CD4-positive, alpha-beta memory T cell (primary cell): ENCODE results near the gene GANC. TPM values are rescaled to one million over a fixed set of nuclear protein-coding genes. Genes with fewer than 3 reads are reported as not detected.

Experiments
- CTCF ChIA-PET: fragments of 350-600 bp; sonication (Branson Sonifier 250); formaldehyde crosslinking; loops from one replicate; lab custom pipeline; 2021; ENCODE audit warnings: inconsistent platforms; ENCODE audit not compliant: partially characterized antibody; lab: Charles Lee
- POLR2A ChIA-PET: fragments of 350-600 bp; sonication (Branson Sonifier 250); formaldehyde crosslinking; loops from one replicate; lab custom pipeline; 2021; ENCODE audit not compliant: partially characterized antibody; lab: Charles Lee
- DNase-seq, 5 donors: peaks; one replicate each; pipeline versions ENCODE4 v3.0.0 to v3.0.0-alpha.2; 2020 to 2022; ENCODE audit warnings: mixed read lengths in 1 of 5
- H3K27ac ChIP-seq: one replicate; pipeline ENCODE4 v1.7.0; 2013; ENCODE audit warnings: low read depth, low read length
- H3K27me3 ChIP-seq: 2 replicates; pipeline ENCODE4 v1.7.0; 2013; ENCODE audit warnings: mild to moderate bottlenecking, low read length, moderate library complexity; ENCODE audit not compliant: insufficient read depth
- H3K36me3 ChIP-seq: 2 replicates; pipeline ENCODE4 v1.7.0; 2013; ENCODE audit warnings: mild to moderate bottlenecking, low read length, moderate library complexity; ENCODE audit not compliant: insufficient read depth
- H3K4me1 ChIP-seq: 2 replicates; pipeline ENCODE4 v1.7.0; 2013; ENCODE audit warnings: mild to moderate bottlenecking, low read length, moderate library complexity; ENCODE audit not compliant: insufficient read depth
- H3K4me3 ChIP-seq, 2 donors: one replicate each; pipeline ENCODE4 v1.7.0; 2013; ENCODE audit warnings: low read length in 2 of 2, mild to moderate bottlenecking in 1 of 2
- H3K9me3 ChIP-seq, 2 donors: one replicate each; pipeline ENCODE4 v1.7.0; 2013; ENCODE audit warnings: low read length in 2 of 2, control low read depth in 1 of 2; ENCODE audit not compliant: control insufficient read depth in 1 of 2
- H3K27ac Mint-ChIP-seq, 7 donors: one replicate each; pipeline ENCODE4 v1.8.0; 2020 to 2021; ENCODE audit warnings: mixed read lengths in 7 of 7, mild to moderate bottlenecking in 6 of 7, inconsistent platforms in 3 of 7, moderate library complexity in 3 of 7
- H3K27me3 Mint-ChIP-seq, 2 donors: one replicate each; pipeline ENCODE4 v1.8.0; 2020 to 2021; ENCODE audit warnings: mixed read lengths in 2 of 2
- H3K36me3 Mint-ChIP-seq, 2 donors: one replicate each; pipeline ENCODE4 v1.8.0; 2020 to 2021; ENCODE audit warnings: mixed read lengths in 2 of 2, inconsistent platforms in 1 of 2, mild to moderate bottlenecking in 1 of 2
- H3K4me1 Mint-ChIP-seq, 4 donors: one replicate each; pipeline ENCODE4 v1.8.0; 2020 to 2021; ENCODE audit warnings: mixed read lengths in 4 of 4, mild to moderate bottlenecking in 1 of 4
- H3K4me3 Mint-ChIP-seq, 8 donors: one replicate each; pipeline ENCODE4 v1.8.0; 2020 to 2021; ENCODE audit warnings: mixed read lengths in 8 of 8, mild to moderate bottlenecking in 7 of 8, moderate library complexity in 6 of 8, inconsistent platforms in 3 of 8
- H3K9me3 Mint-ChIP-seq, 8 donors: one replicate each; pipeline ENCODE4 v1.8.0; 2020 to 2021; ENCODE audit warnings: mixed read lengths in 8 of 8, mild to moderate bottlenecking in 5 of 8, inconsistent platforms in 3 of 8, moderate library complexity in 1 of 8
- intact Hi-C: fragments of 100-400 bp; cut with micrococcal nuclease; formaldehyde crosslinking; loops from one replicate; pipeline ENCODE4 v1.15.1; 2023
- polyA plus RNA-seq, 2 donors: library from polyadenylated mRNA; unstranded; fragments of 300-500 nt; fragmentation: Illumina TruSeq; gene quantifications; one replicate each; pipeline ENCODE4 v1.2.3, GENCODE V29; 2021
- total RNA-seq, 2 experiments: library from RNA; stranded (reverse); gene quantifications; one replicate each; pipeline ENCODE4 v1.2.3, GENCODE V29; 2021

GANC gene
- total and polyA plus RNA-seq, 4 experiments from 2014 or later = 8.9 to 63.4 (median 38.6) TPM

- Mint-ChIP-seq H3K4me3 (no peak overlapping the region), H3K27me3 (no peaks in the 10 kb centered on the region), H3K9me3 (no peaks in the 10 kb centered on the region), H3K27ac (no peak overlapping the region), H3K36me3 (peaks cover 6 to 36% of the 10 kb centered on the region in 2 donors), H3K4me1 (no peaks in the 10 kb centered on the region)
- POLR2A ChIA-PET = no interaction called here
- intact Hi-C loops = no loop called here
- no peaks in the 10 kb centered on the region for H3K4me1 ChIP-seq
- CTCF ChIA-PET = interaction anchor here (1.2 to 1.4 kb wide), 3 partner anchors 8 to 24 kb away, joined by 3 to 5 read pairs (median 4); no protein-coding TSS in a partner anchor
- no peak for DNase-seq
- H3K36me3 ChIP-seq = no peaks in the 10 kb centered on the region
- no peak overlapping the region for H3K27ac ChIP-seq
- H3K27me3 ChIP-seq = no peaks in the 10 kb centered on the region
- H3K4me3 ChIP-seq = no peak overlapping the region
- no peaks in the 10 kb centered on the region for H3K9me3 ChIP-seq
Measured at GRCh38 chr15:42384597-42384996, 111.6 kb downstream of the GANC start.

DNA sequence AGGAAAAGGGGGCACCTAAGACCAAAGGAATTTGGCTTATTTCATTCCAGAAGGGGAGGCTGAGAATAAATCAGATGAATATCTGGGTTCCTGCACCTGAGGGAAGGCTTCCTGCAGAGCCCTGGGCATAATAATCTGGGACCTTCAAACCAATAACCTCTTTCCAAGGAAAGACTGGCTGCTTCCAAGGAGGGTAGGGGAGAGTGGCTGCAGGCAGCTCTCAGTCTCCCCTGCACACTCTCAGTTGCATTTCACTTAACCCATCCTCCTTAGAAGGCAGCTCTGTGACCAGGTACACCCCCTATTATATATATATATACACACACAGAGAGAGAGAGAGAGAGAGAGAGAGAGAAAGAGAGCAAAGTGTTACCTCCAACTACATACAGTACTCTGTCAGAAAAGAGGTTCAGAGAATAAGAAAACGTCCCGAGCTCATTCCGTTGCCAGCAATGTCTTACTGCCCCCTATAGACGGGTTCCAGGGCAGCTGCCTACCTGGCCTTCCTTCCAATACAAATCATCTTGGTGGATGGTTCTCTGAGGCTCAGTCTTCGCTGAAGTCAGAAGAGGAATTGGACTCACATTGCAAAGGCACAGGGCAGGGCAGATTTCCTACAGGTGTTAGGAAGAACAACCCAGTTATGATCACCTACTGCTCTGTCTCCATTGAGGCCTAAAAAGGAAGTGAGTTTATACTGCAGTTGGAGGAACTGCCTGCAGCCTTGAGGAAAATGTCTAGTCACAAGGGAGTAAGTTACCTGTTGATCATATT lies 112.4 kb downstream of the GANC start:
- Histone ChIP-seq H3K4me1 (no peaks in the 10 kb centered on the region), H3K27ac (no peak overlapping the region), H3K36me3 (no peaks in the 10 kb centered on the region), H3K4me3 (no peak overlapping the region), H3K9me3 (no peaks in the 10 kb centered on the region), H3K27me3 (no peaks in the 10 kb centered on the region)
- Mint-ChIP-seq H3K9me3 (no peaks in the 10 kb centered on the region), H3K4me3 (no peak overlapping the region), H3K27me3 (no peaks in the 10 kb centered on the region), H3K36me3 (peaks cover 7 to 36% of the 10 kb centered on the region in 2 donors), H3K4me1 (no peaks in the 10 kb centered on the region), H3K27ac (no peak overlapping the region)
- DNase-seq = peak in 1 of 5 donors; percentile 9
- ChIA-PET CTCF (interaction anchor here (1.2 to 1.4 kb wide), 3 partner anchors 8 to 23 kb away, joined by 3 to 5 read pairs (median 4); no protein-coding TSS in a partner anchor), POLR2A (no interaction called here)
- intact Hi-C loops = no loop called here

- H3K9me3 ChIP-seq = no peaks in the 10 kb centered on the region
- no peaks in the 10 kb centered on the region for H3K36me3 ChIP-seq
- H3K4me1 Mint-ChIP-seq = no peaks in the 10 kb centered on the region
- no peak overlapping the region for H3K27ac Mint-ChIP-seq
- peaks cover 7 to 36% of the 10 kb centered on the region in 2 donors for H3K36me3 Mint-ChIP-seq
- no peaks in the 10 kb centered on the region for H3K4me1 ChIP-seq
- H3K27me3 ChIP-seq = no peaks in the 10 kb centered on the region
- no peak overlapping the region for H3K4me3 ChIP-seq
- DNase-seq = no peak
- no peak overlapping the region for H3K27ac ChIP-seq
- CTCF ChIA-PET = no interaction called here
- no peak overlapping the region for H3K4me3 Mint-ChIP-seq
- H3K9me3 Mint-ChIP-seq = no peaks in the 10 kb centered on the region
- POLR2A ChIA-PET = no interaction called here
- intact Hi-C loops = no loop called here
- no peaks in the 10 kb centered on the region for H3K27me3 Mint-ChIP-seq
Measured at GRCh38 chr15:42385980-42386700, 113.1 kb downstream of the GANC start.

DNA sequence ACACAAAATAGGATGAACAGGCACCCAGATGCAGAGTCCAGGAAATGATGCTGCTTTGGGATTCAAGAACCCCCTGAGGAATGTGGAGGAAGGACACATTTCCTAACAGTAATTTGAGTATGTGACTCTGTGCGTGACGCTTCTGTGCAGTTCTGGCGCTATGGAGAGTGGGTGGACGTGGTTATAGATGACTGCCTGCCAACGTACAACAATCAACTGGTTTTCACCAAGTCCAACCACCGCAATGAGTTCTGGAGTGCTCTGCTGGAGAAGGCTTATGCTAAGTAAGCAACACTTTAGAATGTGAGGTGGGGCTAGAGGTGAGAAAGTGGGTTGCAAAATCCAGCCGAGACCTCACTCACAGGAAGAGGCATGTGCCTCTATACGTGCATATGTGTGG lies 114.6 kb downstream of the GANC start:
- Mint-ChIP-seq H3K27ac (peak overlapping the region in 1 of 7 donors; percentile 32), H3K4me1 (no peaks in the 10 kb centered on the region), H3K27me3 (no peaks in the 10 kb centered on the region), H3K9me3 (no peaks in the 10 kb centered on the region), H3K4me3 (no peak overlapping the region), H3K36me3 (peaks cover 7 to 36% of the 10 kb centered on the region in 2 donors)
- no peaks in the 10 kb centered on the region for H3K27me3 ChIP-seq
- ChIA-PET CTCF (no interaction called here), POLR2A (no interaction called here)
- no peak for DNase-seq
- H3K27ac ChIP-seq = no peak overlapping the region
- intact Hi-C loops = no loop called here
- H3K36me3 ChIP-seq = no peaks in the 10 kb centered on the region
- no peaks in the 10 kb centered on the region for H3K9me3 ChIP-seq
- no peaks in the 10 kb centered on the region for H3K4me1 ChIP-seq
- no peak overlapping the region for H3K4me3 ChIP-seq

- POLR2A ChIA-PET = no interaction called here
Measured at GRCh38 chr15:42392309-42393024, 119.5 kb downstream of the GANC start.

DNA sequence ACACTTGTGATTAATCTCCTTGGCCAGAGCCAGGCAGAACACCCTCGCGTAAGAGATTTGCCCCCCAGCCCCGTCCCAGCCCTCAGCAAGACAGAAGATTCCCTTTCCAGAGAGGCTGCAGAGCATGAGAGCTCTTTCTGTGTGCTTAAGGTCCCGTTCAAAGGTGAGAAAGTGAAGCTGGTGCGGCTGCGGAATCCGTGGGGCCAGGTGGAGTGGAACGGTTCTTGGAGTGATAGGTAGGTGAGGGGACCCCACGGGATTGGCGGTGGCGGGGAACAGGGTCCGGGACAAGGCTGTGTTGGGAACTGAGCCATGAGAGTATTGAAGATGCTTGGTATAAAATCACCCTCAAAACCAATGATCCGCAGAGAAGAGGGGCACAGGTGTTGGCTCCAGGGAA lies 121.1 kb downstream of the GANC start:
- DNase-seq = no peak
- Histone ChIP-seq H3K27ac (no peak overlapping the region), H3K9me3 (no peaks in the 10 kb centered on the region), H3K4me3 (no peak overlapping the region), H3K36me3 (no peaks in the 10 kb centered on the region), H3K27me3 (no peaks in the 10 kb centered on the region), H3K4me1 (no peaks in the 10 kb centered on the region)
- ChIA-PET CTCF (interaction anchor here (1.6 kb wide), 1 partner anchor 9 kb away, joined by 5 read pairs; no protein-coding TSS in a partner anchor), POLR2A (no interaction called here)
- Mint-ChIP-seq H3K27ac (peak overlapping the region in 1 of 7 donors; percentile 59), H3K9me3 (no peaks in the 10 kb centered on the region), H3K4me1 (no peaks in the 10 kb centered on the region), H3K36me3 (peaks cover 3% of the 10 kb centered on the region in 2 donors), H3K4me3 (no peak overlapping the region), H3K27me3 (no peaks in the 10 kb centered on the region)
- intact Hi-C loops = no loop called here

More at GRCh38 chr15:42392309-42393024, 119.5 kb downstream of the GANC start:
- no peak for DNase-seq
- H3K36me3 ChIP-seq = no peaks in the 10 kb centered on the region
- Mint-ChIP-seq H3K4me1 (no peaks in the 10 kb centered on the region), H3K9me3 (no peaks in the 10 kb centered on the region), H3K4me3 (no peak overlapping the region), H3K27ac (no peak overlapping the region), H3K36me3 (peaks cover 1 to 9% of the 10 kb centered on the region in 2 donors), H3K27me3 (no peaks in the 10 kb centered on the region)
- no peak overlapping the region for H3K4me3 ChIP-seq
- H3K27me3 ChIP-seq = no peaks in the 10 kb centered on the region
- no peaks in the 10 kb centered on the region for H3K4me1 ChIP-seq
- H3K9me3 ChIP-seq = no peaks in the 10 kb centered on the region
- CTCF ChIA-PET = interaction anchor here (1.6 kb wide), 1 partner anchor 8 kb away, joined by 5 read pairs; no protein-coding TSS in a partner anchor
- H3K27ac ChIP-seq = no peak overlapping the region
- intact Hi-C loops = no loop called here

- Histone ChIP-seq H3K27ac (no peak overlapping the region), H3K27me3 (no peaks in the 10 kb centered on the region), H3K4me1 (no peaks in the 10 kb centered on the region), H3K4me3 (no peak overlapping the region), H3K9me3 (no peaks in the 10 kb centered on the region), H3K36me3 (no peaks in the 10 kb centered on the region)
- Mint-ChIP-seq H3K27ac (peak overlapping the region in 1 of 7 donors; percentile 11), H3K36me3 (peaks cover 11 to 18% of the 10 kb centered on the region in 2 donors), H3K4me1 (peaks cover 0 to 4% (median 0%) of the 10 kb centered on the region in 4 donors), H3K9me3 (no peaks in the 10 kb centered on the region), H3K4me3 (peak overlapping the region in 1 of 8 donors; percentile 4), H3K27me3 (no peaks in the 10 kb centered on the region)
- ChIA-PET POLR2A (no interaction called here), CTCF (no interaction called here)
- DNase-seq = no peak
- intact Hi-C loops = no loop called here
Measured at GRCh38 chr15:42395838-42396237, 122.8 kb downstream of the GANC start.
